ENCODE data around the gene CIRBP. TPM values are rescaled to one million over a fixed set of nuclear protein-coding genes. Genes with fewer than 3 reads are reported as not detected.

CIRBP gene
- polyA plus RNA-seq: 100 to 1,000 TPM; 231 to 265 TPM

GRCh38 chr19:1269065-1269477, at the start of gene CIRBP:
TSS of gene CIRBP (plus strand) at chr19:1269332. CDS start at chr19:1270934, 1,602 bp downstream.
- peaks cover 3 to 28% of the 10 kb centered on the region in 2 donors for H3K36me3 ChIP-seq (ENCODE audit: control insufficient read depth in 2 of 2, insufficient read depth in 2 of 2, low read length in 1 of 2)
- peak within 1 kb of the TSS; percentile 100 for H3K27ac ChIP-seq (ENCODE audit: low read depth in 2 of 2, low read length in 1 of 2)
- 0 to 1% methylated on average over 41 to 50 of the region's 50 CpGs for WGBS, 2 donors
- H3K4me3 ChIP-seq (ENCODE audit: low read depth in 1 of 2, low read length in 2 of 2): peak within 1 kb of the TSS; percentile 59 to 72
- peaks cover 9 to 64% of the 10 kb centered on the region in 2 donors for H3K4me1 ChIP-seq (ENCODE audit: control insufficient read depth in 2 of 2, insufficient read depth in 2 of 2, low read length in 1 of 2)
- no peaks in the 10 kb centered on the region for H3K27me3 ChIP-seq (ENCODE audit: control insufficient read depth in 1 of 2, insufficient read depth in 2 of 2, low read length in 2 of 2)
- no peaks in the 10 kb centered on the region for H3K9me3 ChIP-seq (ENCODE audit: control insufficient read depth in 2 of 2, insufficient read depth in 1 of 2, low read depth in 1 of 2, low read length in 1 of 2)

- no peaks in the 10 kb centered on the region for H3K27me3 ChIP-seq (ENCODE audit: control insufficient read depth in 1 of 2, insufficient read depth in 2 of 2, low read length in 2 of 2)
- peaks cover 8 to 48% of the 10 kb centered on the region in 2 donors for H3K36me3 ChIP-seq (ENCODE audit: control insufficient read depth in 2 of 2, insufficient read depth in 2 of 2, low read length in 1 of 2)
- H3K9me3 ChIP-seq (ENCODE audit: control insufficient read depth in 2 of 2, insufficient read depth in 1 of 2, low read depth in 1 of 2, low read length in 1 of 2): no peaks in the 10 kb centered on the region
- no peak overlapping the region for H3K4me3 ChIP-seq (ENCODE audit: low read depth in 1 of 2, low read length in 2 of 2)
- H3K4me1 ChIP-seq (ENCODE audit: control insufficient read depth in 2 of 2, insufficient read depth in 2 of 2, low read length in 1 of 2): peaks cover 0 to 14% of the 10 kb centered on the region in 2 donors
- H3K27ac ChIP-seq (ENCODE audit: low read depth in 2 of 2, low read length in 1 of 2): no peak overlapping the region
- WGBS, 2 donors: 88 to 90% methylated on average over 15 to 19 of the region's 19 CpGs
Measured at GRCh38 chr19:1219786-1220476, 49.2 kb upstream of the CIRBP start.

GRCh38 chr19:1220477-1220930, 48.6 kb upstream of the CIRBP start:
- Histone ChIP-seq H3K36me3 (ENCODE audit: control insufficient read depth in 2 of 2, insufficient read depth in 2 of 2, low read length in 1 of 2) (peaks cover 8 to 50% of the 10 kb centered on the region in 2 donors), H3K9me3 (ENCODE audit: control insufficient read depth in 2 of 2, insufficient read depth in 1 of 2, low read depth in 1 of 2, low read length in 1 of 2) (no peaks in the 10 kb centered on the region), H3K27ac (ENCODE audit: low read depth in 2 of 2, low read length in 1 of 2) (no peak overlapping the region), H3K27me3 (ENCODE audit: control insufficient read depth in 1 of 2, insufficient read depth in 2 of 2, low read length in 2 of 2) (no peaks in the 10 kb centered on the region), H3K4me1 (ENCODE audit: control insufficient read depth in 2 of 2, insufficient read depth in 2 of 2, low read length in 1 of 2) (peaks cover 0 to 8% of the 10 kb centered on the region in 2 donors), H3K4me3 (ENCODE audit: low read depth in 1 of 2, low read length in 2 of 2) (no peak overlapping the region)
- 83 to 86% methylated on average over 27 to 33 of the region's 33 CpGs for WGBS, 2 donors

- Histone ChIP-seq H3K27me3 (ENCODE audit: control insufficient read depth in 1 of 2, insufficient read depth in 2 of 2, low read length in 2 of 2) (no peaks in the 10 kb centered on the region), H3K27ac (ENCODE audit: low read depth in 2 of 2, low read length in 1 of 2) (no peak overlapping the region), H3K4me1 (ENCODE audit: control insufficient read depth in 2 of 2, insufficient read depth in 2 of 2, low read length in 1 of 2) (peaks cover 0 to 5% of the 10 kb centered on the region in 2 donors), H3K36me3 (ENCODE audit: control insufficient read depth in 2 of 2, insufficient read depth in 2 of 2, low read length in 1 of 2) (peaks cover 8 to 58% of the 10 kb centered on the region in 2 donors), H3K4me3 (ENCODE audit: low read depth in 1 of 2, low read length in 2 of 2) (no peak overlapping the region), H3K9me3 (ENCODE audit: control insufficient read depth in 2 of 2, insufficient read depth in 1 of 2, low read depth in 1 of 2, low read length in 1 of 2) (no peaks in the 10 kb centered on the region)
- 69 to 79% methylated on average over 38 of the region's 38 CpGs for WGBS, 2 donors
Measured at GRCh38 chr19:1220976-1221903, 47.9 kb upstream of the CIRBP start.

GRCh38 chr19:1221904-1222255, 47.3 kb upstream of the CIRBP start:
- Histone ChIP-seq H3K4me3 (ENCODE audit: low read depth in 1 of 2, low read length in 2 of 2) (no peak overlapping the region), H3K4me1 (ENCODE audit: control insufficient read depth in 2 of 2, insufficient read depth in 2 of 2, low read length in 1 of 2) (peaks cover 0 to 1% of the 10 kb centered on the region in 2 donors), H3K36me3 (ENCODE audit: control insufficient read depth in 2 of 2, insufficient read depth in 2 of 2, low read length in 1 of 2) (peaks cover 12 to 61% of the 10 kb centered on the region in 2 donors), H3K9me3 (ENCODE audit: control insufficient read depth in 2 of 2, insufficient read depth in 1 of 2, low read depth in 1 of 2, low read length in 1 of 2) (no peaks in the 10 kb centered on the region), H3K27me3 (ENCODE audit: control insufficient read depth in 1 of 2, insufficient read depth in 2 of 2, low read length in 2 of 2) (no peaks in the 10 kb centered on the region), H3K27ac (ENCODE audit: low read depth in 2 of 2, low read length in 1 of 2) (no peak overlapping the region)
- 88 to 90% methylated on average over 22 of the region's 22 CpGs for WGBS, 2 donors

- Histone ChIP-seq H3K27ac (ENCODE audit: low read depth in 2 of 2, low read length in 1 of 2) (no peak overlapping the region), H3K4me3 (ENCODE audit: low read depth in 1 of 2, low read length in 2 of 2) (no peak overlapping the region), H3K36me3 (ENCODE audit: control insufficient read depth in 2 of 2, insufficient read depth in 2 of 2, low read length in 1 of 2) (peaks cover 12 to 65% of the 10 kb centered on the region in 2 donors), H3K27me3 (ENCODE audit: control insufficient read depth in 1 of 2, insufficient read depth in 2 of 2, low read length in 2 of 2) (no peaks in the 10 kb centered on the region), H3K9me3 (ENCODE audit: control insufficient read depth in 2 of 2, insufficient read depth in 1 of 2, low read depth in 1 of 2, low read length in 1 of 2) (no peaks in the 10 kb centered on the region), H3K4me1 (ENCODE audit: control insufficient read depth in 2 of 2, insufficient read depth in 2 of 2, low read length in 1 of 2) (no peaks in the 10 kb centered on the region)
- 87 to 89% methylated on average over 14 of the region's 14 CpGs for WGBS, 2 donors
Measured at GRCh38 chr19:1222394-1222793, 46.7 kb upstream of the CIRBP start.

- Histone ChIP-seq H3K36me3 (ENCODE audit: control insufficient read depth in 2 of 2, insufficient read depth in 2 of 2, low read length in 1 of 2) (peaks cover 16 to 72% of the 10 kb centered on the region in 2 donors), H3K4me1 (ENCODE audit: control insufficient read depth in 2 of 2, insufficient read depth in 2 of 2, low read length in 1 of 2) (no peaks in the 10 kb centered on the region), H3K4me3 (ENCODE audit: low read depth in 1 of 2, low read length in 2 of 2) (no peak overlapping the region), H3K27me3 (ENCODE audit: control insufficient read depth in 1 of 2, insufficient read depth in 2 of 2, low read length in 2 of 2) (no peaks in the 10 kb centered on the region), H3K27ac (ENCODE audit: low read depth in 2 of 2, low read length in 1 of 2) (no peak overlapping the region), H3K9me3 (ENCODE audit: control insufficient read depth in 2 of 2, insufficient read depth in 1 of 2, low read depth in 1 of 2, low read length in 1 of 2) (no peaks in the 10 kb centered on the region)
- WGBS, 2 donors: 75 to 78% methylated on average over 43 to 48 of the region's 48 CpGs
Measured at GRCh38 chr19:1223018-1223855, 45.9 kb upstream of the CIRBP start.

- H3K4me1 ChIP-seq (ENCODE audit: control insufficient read depth in 2 of 2, insufficient read depth in 2 of 2, low read length in 1 of 2): no peaks in the 10 kb centered on the region
- H3K27ac ChIP-seq (ENCODE audit: low read depth in 2 of 2, low read length in 1 of 2): no peak overlapping the region
- WGBS, 2 donors: 90 to 93% methylated on average over 16 of the region's 16 CpGs
- H3K4me3 ChIP-seq (ENCODE audit: low read depth in 1 of 2, low read length in 2 of 2): no peak overlapping the region
- no peaks in the 10 kb centered on the region for H3K9me3 ChIP-seq (ENCODE audit: control insufficient read depth in 2 of 2, insufficient read depth in 1 of 2, low read depth in 1 of 2, low read length in 1 of 2)
- peaks cover 16 to 74% of the 10 kb centered on the region in 2 donors for H3K36me3 ChIP-seq (ENCODE audit: control insufficient read depth in 2 of 2, insufficient read depth in 2 of 2, low read length in 1 of 2)
- no peaks in the 10 kb centered on the region for H3K27me3 ChIP-seq (ENCODE audit: control insufficient read depth in 1 of 2, insufficient read depth in 2 of 2, low read length in 2 of 2)
Measured at GRCh38 chr19:1224047-1224825, 44.9 kb upstream of the CIRBP start.

Data from esophagus (tissue), 2 donors.